HCT116 (cell line): ENCODE results near the gene STARD3. TPM values are rescaled to one million over a fixed set of nuclear protein-coding genes. Genes with fewer than 3 reads are reported as not detected.
A peak's percentile ranks its signal among the peaks of the same experiment; 100 is the strongest.

Experiments used
- ATAC-seq: fragments of 200-7000 bp; cut with Tn5 transposase; 2 replicates; pipeline ENCODE4 v1.9.1; 2020; ENCODE audit warnings: mild to moderate bottlenecking, moderate library complexity
- BruUV-seq: library from RNA; stranded (reverse); fragments of 400-500 nt; replicated peaks from 2 replicates; lab custom pipeline; 2021; lab: Mats Ljungman, UMichigan
- CTCF ChIA-PET: fragments of 300-600 bp; sonication (Branson Sonifier 250); formaldehyde crosslinking; loops from one replicate; lab custom pipeline; 2021; ENCODE audit warnings: antibody characterized with exemption; lab: Charles Lee
- POLR2A ChIA-PET: fragments of 300-600, 350-600 bp; sonication (Branson Sonifier 250); formaldehyde crosslinking; loops from one replicate; lab custom pipeline; 2021; ENCODE audit warnings: antibody characterized with exemption; lab: Charles Lee
- RAD21 ChIA-PET, 2 experiments: fragments of 300-600 bp; sonication (Branson Sonifier 250); formaldehyde crosslinking; loops; one replicate each; lab custom pipeline; 2023; ENCODE audit warnings: low total read pairs in 2 of 2; ENCODE audit not compliant: uncharacterized antibody in 2 of 2, unreplicated experiment in 2 of 2, low non-redundant PET in 1 of 2; lab: Charles Lee
- DNase-seq: peaks from one replicate; pipeline ENCODE4 v3.0.0-alpha.2; 2010; ENCODE audit warnings: low read depth, low spot score
- H2AFZ ChIP-seq: fragments of 200-600 bp; shearing (Covaris generic), sonication (generic); 2 replicates; pipeline ENCODE4 v1.6.1; 2017; ENCODE audit warnings: low read depth, mixed run types, mixed read lengths, antibody characterized with exemption, low read length; ENCODE audit not compliant: poor library complexity, severe bottlenecking
- H3K27ac ChIP-seq: 2 replicates; pipeline ENCODE4 v1.5.1; 2012; ENCODE audit warnings: low read depth, low read length
- H3K27me3 ChIP-seq: fragments of 200-600 bp; sonication (generic); 2 replicates; pipeline ENCODE4 v1.6.1; 2016; ENCODE audit warnings: mixed run types, low read length, mixed read lengths; ENCODE audit not compliant: insufficient read depth
- H3K36me3 ChIP-seq, 2 experiments: fragments of 200-500 bp in 1 of 2; fragments of 200-600 bp in 1 of 2; sonication (Bioruptor generic) in 1 of 2; sonication (generic) in 1 of 2; 2 replicates each; pipeline versions ENCODE4 v1.5.1 to v1.6.1; 2014 to 2016; ENCODE audit warnings: low read length in 2 of 2, inconsistent platforms in 1 of 2, mixed read lengths in 1 of 2, mixed run types in 1 of 2; ENCODE audit not compliant: insufficient read depth in 2 of 2, control insufficient read depth in 1 of 2
- H3K4me1 ChIP-seq, 2 experiments: fragments of 200-600 bp in 1 of 2; sonication (generic) in 1 of 2; 2 replicates each; pipeline versions ENCODE4 v1.5.1 to v1.6.1; 2012 to 2017; ENCODE audit warnings: low read length in 2 of 2, inconsistent platforms in 1 of 2, mild to moderate bottlenecking in 1 of 2, mixed read lengths in 1 of 2, mixed run types in 1 of 2, moderate library complexity in 1 of 2; ENCODE audit not compliant: insufficient read depth in 2 of 2, control insufficient read depth in 1 of 2
- H3K4me2 ChIP-seq: fragments of 200-600 bp; sonication (generic); 2 replicates; pipeline ENCODE4 v1.6.1; 2017; ENCODE audit warnings: mixed run types, low read length, mixed read lengths
- H3K4me3 ChIP-seq, 2 experiments: fragments of 200-600 bp in 1 of 2; sonication (generic) in 1 of 2; replicated peaks in 1 of 2; 2 replicates each; pipeline ENCODE4 v1.5.1; 2011 to 2016; ENCODE audit warnings: low read length in 2 of 2, control low read depth in 1 of 2, low read depth in 1 of 2, mild to moderate bottlenecking in 1 of 2, mixed read lengths in 1 of 2, mixed run types in 1 of 2
- H3K79me2 ChIP-seq: fragments of 200-600 bp; sonication (generic); 2 replicates; pipeline ENCODE4 v1.6.1; 2017; ENCODE audit warnings: mild to moderate bottlenecking, mixed run types, low read length, moderate library complexity, mixed read lengths; ENCODE audit not compliant: insufficient read depth
- H3K9ac ChIP-seq: fragments of 200-600 bp; sonication (generic); 2 replicates; pipeline ENCODE4 v1.6.1; 2016; ENCODE audit warnings: low read length, mixed read lengths
- H3K9me2 ChIP-seq: fragments of 200-600 bp; sonication (generic), shearing (Covaris generic); 2 replicates; pipeline ENCODE4 v1.6.1; 2017; ENCODE audit warnings: mixed run types, mild to moderate bottlenecking, moderate library complexity; ENCODE audit not compliant: insufficient read depth
- H3K9me3 ChIP-seq, 2 experiments: fragments of 200-500 bp in 1 of 2; fragments of 200-600 bp in 1 of 2; sonication (Bioruptor generic) in 1 of 2; sonication (generic) in 1 of 2; 2 replicates each; pipeline ENCODE4 v1.6.1; 2014 to 2017; ENCODE audit warnings: low read length in 2 of 2, mixed read lengths in 2 of 2, inconsistent platforms in 1 of 2, low read depth in 1 of 2, mild to moderate bottlenecking in 1 of 2, mixed run types in 1 of 2, moderate library complexity in 1 of 2; ENCODE audit not compliant: control insufficient read depth in 1 of 2, insufficient read depth in 1 of 2
- H4K20me1 ChIP-seq: fragments of 200-600 bp; sonication (generic), shearing (Covaris generic); 2 replicates; pipeline ENCODE4 v1.6.1; 2017; ENCODE audit warnings: mixed run types, mild to moderate bottlenecking, moderate library complexity; ENCODE audit not compliant: insufficient read depth
- CBX3 ChIP-seq: IDR thresholded peaks from 2 replicates; pipeline ENCODE4 v1.6.1; 2012; ENCODE audit warnings: low read depth
- CTCF ChIP-seq, 3 experiments: fragments of 200-600 bp in 1 of 3; sonication (generic) in 1 of 3; IDR thresholded peaks in 2 of 3; conservative IDR thresholded peaks in 1 of 3; 2 replicates each; pipeline ENCODE4 v1.5.1; 2012 to 2017; ENCODE audit warnings: low read depth in 2 of 3, low read length in 2 of 3, antibody characterized with exemption in 1 of 3, borderline replicate concordance in 1 of 3, control low read depth in 1 of 3, mild to moderate bottlenecking in 1 of 3, mixed read lengths in 1 of 3, mixed run types in 1 of 3, moderate library complexity in 1 of 3; ENCODE audit not compliant: insufficient read depth in 1 of 3
- EGR1 ChIP-seq: IDR thresholded peaks from 2 replicates; pipeline ENCODE4 v1.6.1; 2012; ENCODE audit warnings: low read depth
- ELF1 ChIP-seq: IDR thresholded peaks from 2 replicates; pipeline ENCODE4 v1.6.1; 2012; ENCODE audit warnings: low read depth, borderline replicate concordance
- EZH2phosphoT487 ChIP-seq: fragments of 200-600 bp; IDR thresholded peaks from 2 replicates; pipeline ENCODE4 v1.6.1; 2018; ENCODE audit warnings: antibody characterized with exemption, borderline replicate concordance
- FOSL1 ChIP-seq: IDR thresholded peaks from 2 replicates; pipeline ENCODE4 v1.6.1; 2012; ENCODE audit warnings: low read depth
- JUND ChIP-seq: IDR thresholded peaks from 2 replicates; pipeline ENCODE4 v1.6.1; 2012
- POLR2A ChIP-seq: IDR thresholded peaks from 2 replicates; pipeline ENCODE4 v1.7.0; 2011; ENCODE audit warnings: borderline replicate concordance; ENCODE audit not compliant: insufficient read depth, insufficient read length; ENCODE audit errors: extremely low read depth
- POLR2AphosphoS5 ChIP-seq: IDR thresholded peaks from 2 replicates; pipeline ENCODE4 v1.6.1; 2011; ENCODE audit warnings: mild to moderate bottlenecking, low read depth, low read length, moderate library complexity
- RAD21 ChIP-seq: IDR thresholded peaks from 2 replicates; pipeline ENCODE4 v1.6.1; 2012; ENCODE audit warnings: low read depth, mild to moderate bottlenecking
- SIN3A ChIP-seq: IDR thresholded peaks from 2 replicates; pipeline ENCODE4 v1.6.1; 2012; ENCODE audit warnings: low read depth
- SP1 ChIP-seq: IDR thresholded peaks from 2 replicates; pipeline ENCODE4 v1.6.1; 2012; ENCODE audit warnings: low read depth
- SRF ChIP-seq: IDR thresholded peaks from 2 replicates; pipeline ENCODE4 v1.6.1; 2012; ENCODE audit warnings: low read depth
- TCF7L2 ChIP-seq: IDR thresholded peaks from 2 replicates; pipeline ENCODE4 v1.7.0; 2011; ENCODE audit warnings: borderline replicate concordance, inconsistent platforms; ENCODE audit not compliant: insufficient read depth, insufficient read length; ENCODE audit errors: extremely low read depth
- YY1 ChIP-seq: IDR thresholded peaks from 2 replicates; pipeline ENCODE4 v1.6.1; 2011; ENCODE audit warnings: low read length, low read depth, moderate library complexity, mild to moderate bottlenecking; ENCODE audit not compliant: insufficient replicate concordance; ENCODE audit errors: extremely low read depth
- ZFX ChIP-seq: fragments of 450-650 bp; IDR thresholded peaks from 2 replicates; pipeline ENCODE4 v1.6.1; 2017
- intact Hi-C: fragments of 100-400 bp; cut with micrococcal nuclease; formaldehyde crosslinking; loops from 2 replicates; pipeline ENCODE4 v1.10.0; 2022
- total RNA-seq: library from RNA; stranded (reverse); gene quantifications from one replicate; pipeline ENCODE4 v1.2.1, GENCODE V29; 2021; ENCODE audit not compliant: unreplicated experiment
- TF ChIP-seq, protein P1 (sequence below): IDR thresholded peaks from 2 replicates; pipeline ENCODE4 v1.6.1; 2012
- TF ChIP-seq, protein P2 (sequence below): IDR thresholded peaks from 2 replicates; pipeline ENCODE4 v1.6.1; 2012
- TF ChIP-seq, protein P3 (sequence below): IDR thresholded peaks from 2 replicates; pipeline ENCODE4 v1.6.1; 2011; ENCODE audit warnings: mild to moderate bottlenecking, low read length, moderate library complexity; ENCODE audit not compliant: insufficient replicate concordance; ENCODE audit errors: extremely low read depth

STARD3 gene
- total RNA-seq, 1 experiment from 2014 or later: 73.9 TPM

GRCh38 chr17:39643271-39643670, 6.3 kb downstream of the STARD3 start:
- H3K27me3 ChIP-seq: no peaks in the 10 kb centered on the region
- peak overlapping the region; percentile 46 for H3K4me2 ChIP-seq
- H3K79me2 ChIP-seq: peaks cover 75% of the 10 kb centered on the region
- H3K9ac ChIP-seq: no peak overlapping the region
- H2AFZ ChIP-seq: no peak overlapping the region
- POLR2A ChIA-PET: interaction anchor here (1.1 kb wide), 1 partner anchor 8 kb away, joined by 3 read pairs; no protein-coding TSS in a partner anchor
- H3K4me1 ChIP-seq: peaks cover 23 to 41% of the 10 kb centered on the region in 2 experiments
- H4K20me1 ChIP-seq: no peaks in the 10 kb centered on the region
- no peaks in the 10 kb centered on the region for H3K9me3 ChIP-seq
- peak; percentile 56 for ATAC-seq
- no peaks in the 10 kb centered on the region for H3K9me2 ChIP-seq
- H3K36me3 ChIP-seq: no peaks in the 10 kb centered on the region
- TF ChIP-seq SIN3A (no peak), JUND (no peak; the same call in 1 of the 2 replicates), YY1 (no peak), SP1 (no peak), POLR2AphosphoS5 (no peak), TCF7L2 (no peak), EZH2phosphoT487 (no peak), SRF (no peak), ZFX (no peak), RAD21 (no peak), POLR2A (no peak), FOSL1 (no peak), EGR1 (no peak), CBX3 (no peak), ELF1 (no peak), CTCF (IDR thresholded peaks at IDR 0.05 in 2 of 3, conservative IDR thresholded peaks at IDR 0.05 in 1 of 3; ENCODE audit: borderline replicate concordance in 1 of 3, insufficient read depth in 1 of 3, low read depth in 2 of 3, low read length in 2 of 3) (no peak)
- TF ChIP-seq, protein P1, sequence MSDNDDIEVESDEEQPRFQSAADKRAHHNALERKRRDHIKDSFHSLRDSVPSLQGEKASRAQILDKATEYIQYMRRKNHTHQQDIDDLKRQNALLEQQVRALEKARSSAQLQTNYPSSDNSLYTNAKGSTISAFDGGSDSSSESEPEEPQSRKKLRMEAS: no peak
- TF ChIP-seq, protein P2, sequence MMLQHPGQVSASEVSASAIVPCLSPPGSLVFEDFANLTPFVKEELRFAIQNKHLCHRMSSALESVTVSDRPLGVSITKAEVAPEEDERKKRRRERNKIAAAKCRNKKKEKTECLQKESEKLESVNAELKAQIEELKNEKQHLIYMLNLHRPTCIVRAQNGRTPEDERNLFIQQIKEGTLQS: no peak
- TF ChIP-seq, protein P3, sequence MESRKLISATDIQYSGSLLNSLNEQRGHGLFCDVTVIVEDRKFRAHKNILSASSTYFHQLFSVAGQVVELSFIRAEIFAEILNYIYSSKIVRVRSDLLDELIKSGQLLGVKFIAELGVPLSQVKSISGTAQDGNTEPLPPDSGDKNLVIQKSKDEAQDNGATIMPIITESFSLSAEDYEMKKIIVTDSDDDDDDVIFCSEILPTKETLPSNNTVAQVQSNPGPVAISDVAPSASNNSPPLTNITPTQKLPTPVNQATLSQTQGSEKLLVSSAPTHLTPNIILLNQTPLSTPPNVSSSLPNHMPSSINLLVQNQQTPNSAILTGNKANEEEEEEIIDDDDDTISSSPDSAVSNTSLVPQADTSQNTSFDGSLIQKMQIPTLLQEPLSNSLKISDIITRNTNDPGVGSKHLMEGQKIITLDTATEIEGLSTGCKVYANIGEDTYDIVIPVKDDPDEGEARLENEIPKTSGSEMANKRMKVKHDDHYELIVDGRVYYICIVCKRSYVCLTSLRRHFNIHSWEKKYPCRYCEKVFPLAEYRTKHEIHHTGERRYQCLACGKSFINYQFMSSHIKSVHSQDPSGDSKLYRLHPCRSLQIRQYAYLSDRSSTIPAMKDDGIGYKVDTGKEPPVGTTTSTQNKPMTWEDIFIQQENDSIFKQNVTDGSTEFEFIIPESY: no peak
- intact Hi-C loops: no loop called here
- no peak overlapping the region for H3K4me3 ChIP-seq
- BruUV-seq: no TSS peak
- RAD21 ChIA-PET: no interaction called here
- CTCF ChIA-PET: interaction anchor here (1.0 to 4.0 kb wide), 4 partner anchors 9 to 21 kb away, joined by 3 to 16 read pairs (median 6); no protein-coding TSS in a partner anchor
- DNase-seq: no peak
- H3K27ac ChIP-seq: peak overlapping the region; percentile 15; the same call in 1 of the 2 replicates
